K562 (cell line): Measurements from ENCODE around the gene BHLHE40. TPM values are rescaled to one million over a fixed set of nuclear protein-coding genes. Genes with fewer than 3 reads are reported as not detected.

Experiments used
- CC2D1A ChIP-seq: fragments of 450-650 bp; IDR thresholded peaks from 2 replicates; pipeline ENCODE4 v1.6.1; 2017; ENCODE audit warnings: mild to moderate bottlenecking
- CHD2 ChIP-seq: IDR thresholded peaks from 2 replicates; pipeline ENCODE4 v1.6.1; 2011; ENCODE audit warnings: low read depth, low read length
- E2F5 ChIP-seq: sonication (generic); formaldehyde crosslinking; IDR thresholded peaks from 2 replicates; pipeline ENCODE4 v1.8.0; 2022; ENCODE audit warnings: mild to moderate bottlenecking, missing genetic modification reagents
- ERF ChIP-seq: fragments of 450-650 bp; formaldehyde crosslinking; IDR thresholded peaks from 2 replicates; pipeline ENCODE4 v1.4.0; 2020; ENCODE audit warnings: mild to moderate bottlenecking, mixed read lengths
- FOXP4 ChIP-seq: sonication (generic); formaldehyde crosslinking; IDR thresholded peaks from 2 replicates; pipeline ENCODE4 v1.8.0; 2022; ENCODE audit warnings: mild to moderate bottlenecking, missing genetic modification reagents, borderline replicate concordance
- GATA2 ChIP-seq: sonication (generic); formaldehyde crosslinking; IDR thresholded peaks from 2 replicates; pipeline ENCODE4 v1.4.0; 2020; ENCODE audit warnings: mild to moderate bottlenecking, missing genetic modification reagents
- HBP1 ChIP-seq: fragments of 450-650 bp; formaldehyde crosslinking; IDR thresholded peaks from 2 replicates; pipeline ENCODE4 v1.4.0; 2022; ENCODE audit warnings: missing genetic modification characterization
- HEY1 ChIP-seq: fragments of 250-450 bp; sonication (Bioruptor Pico); IDR thresholded peaks from 2 replicates; pipeline ENCODE4 v1.5.0; 2020; ENCODE audit warnings: mild to moderate bottlenecking, moderate library complexity, borderline replicate concordance
- KDM2B ChIP-seq: fragments of 250-450 bp; sonication (Bioruptor Pico); IDR thresholded peaks from 2 replicates; pipeline ENCODE4 v1.8.0; 2021; ENCODE audit warnings: mild to moderate bottlenecking, moderate library complexity
- MCM5 ChIP-seq: fragments of 450-650 bp; IDR thresholded peaks from 2 replicates; pipeline ENCODE4 v1.6.1; 2016; ENCODE audit warnings: low read depth
- NEUROD1 ChIP-seq: fragments of 150-350 bp; IDR thresholded peaks from 2 replicates; pipeline ENCODE4 v1.6.1; 2014; ENCODE audit warnings: borderline replicate concordance, low read length, low read depth; ENCODE audit not compliant: partially characterized antibody
- TAF1 ChIP-seq: IDR thresholded peaks from 2 replicates; pipeline ENCODE4 v1.6.1; 2011; ENCODE audit warnings: mild to moderate bottlenecking, low read length, moderate library complexity; ENCODE audit not compliant: insufficient read depth, control insufficient read depth, severe bottlenecking; ENCODE audit errors: extremely low read depth
- U2AF1 ChIP-seq: fragments of 200-400 bp; formaldehyde crosslinking; optimal IDR thresholded peaks from 2 replicates; pipeline ENCODE3; 2017; ENCODE audit warnings: mild to moderate bottlenecking, low read depth, low read length, moderate library complexity
- ZBTB9 ChIP-seq: fragments of 450-650 bp; formaldehyde crosslinking; IDR thresholded peaks from 2 replicates; pipeline ENCODE4 v1.4.0; 2020; ENCODE audit warnings: mild to moderate bottlenecking, moderate library complexity
- ZSCAN29 ChIP-seq: fragments of 450-650 bp; IDR thresholded peaks from 2 replicates; pipeline ENCODE4 v1.6.1; 2017
- polyA plus RNA-seq, 8 experiments: library from polyadenylated mRNA; depleted of rRNA in 4 of 8; stranded (reverse) in 5 of 8; unstranded in 3 of 8; fragments of >200 nt; fragmentation: Nextera tagmentation in 2 of 8; fragmentation: Illumina TruSeq in 1 of 8; extraction: Ambion mirVana in 2 of 8; extraction: Trizol in 1 of 8; gene quantifications; 2 replicates each; pipeline versions ENCODE4 v1.2.1 to v1.2.3, GENCODE V29; 2011 to 2014; ENCODE audit warnings: inconsistent platforms in 1 of 8, missing spikeins in 1 of 8
- total RNA-seq, 7 experiments: library from RNA; depleted of rRNA in 6 of 7; stranded (reverse); fragments of >200 nt in 6 of 7; fragmentation: Illumina TruSeq in 2 of 7; extraction: Trizol in 2 of 7; gene quantifications; 2 replicates each; pipeline versions ENCODE4 v1.2.1 to v1.2.3, GENCODE V29; 2011 to 2021; ENCODE audit warnings: low replicate concordance in 1 of 7
- TF ChIP-seq, protein P1 (sequence below): fragments of 450-650 bp; IDR thresholded peaks from 2 replicates; pipeline ENCODE4 v1.6.1; 2017; ENCODE audit warnings: antibody characterized with exemption
- TF ChIP-seq, protein P2 (sequence below): fragments of 450-650 bp; IDR thresholded peaks from 2 replicates; pipeline ENCODE4 v1.6.1; 2016; ENCODE audit warnings: missing biosample characterization, missing genetic modification characterization

Gene BHLHE40
- total and polyA plus RNA-seq, 9 of the 15 experiments (the other 6 are each of a cell fraction or from before 2014, with no cell fraction given) = 12.0 to 83.9 (median 31.4) TPM

- TF ChIP-seq, protein P1, sequence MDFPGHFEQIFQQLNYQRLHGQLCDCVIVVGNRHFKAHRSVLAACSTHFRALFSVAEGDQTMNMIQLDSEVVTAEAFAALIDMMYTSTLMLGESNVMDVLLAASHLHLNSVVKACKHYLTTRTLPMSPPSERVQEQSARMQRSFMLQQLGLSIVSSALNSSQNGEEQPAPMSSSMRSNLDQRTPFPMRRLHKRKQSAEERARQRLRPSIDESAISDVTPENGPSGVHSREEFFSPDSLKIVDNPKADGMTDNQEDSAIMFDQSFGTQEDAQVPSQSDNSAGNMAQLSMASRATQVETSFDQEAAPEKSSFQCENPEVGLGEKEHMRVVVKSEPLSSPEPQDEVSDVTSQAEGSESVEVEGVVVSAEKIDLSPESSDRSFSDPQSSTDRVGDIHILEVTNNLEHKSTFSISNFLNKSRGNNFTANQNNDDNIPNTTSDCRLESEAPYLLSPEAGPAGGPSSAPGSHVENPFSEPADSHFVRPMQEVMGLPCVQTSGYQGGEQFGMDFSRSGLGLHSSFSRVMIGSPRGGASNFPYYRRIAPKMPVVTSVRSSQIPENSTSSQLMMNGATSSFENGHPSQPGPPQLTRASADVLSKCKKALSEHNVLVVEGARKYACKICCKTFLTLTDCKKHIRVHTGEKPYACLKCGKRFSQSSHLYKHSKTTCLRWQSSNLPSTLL = peak; percentile 79
- TF ChIP-seq MCM5 (no peak), ERF (CRISPR knock-in tag) (0 out of 2 replicates have a peak, but pooled peaks have one; percentile 85), E2F5 (CRISPR knock-in tag) (peak; percentile 88), ZSCAN29 (no peak; the same call in 1 of the 2 replicates), HEY1 (CRISPR knock-in tag) (0 out of 2 replicates have a peak, but pooled peaks have one; percentile 34), NEUROD1 (peak; percentile 69), TAF1 (peak; percentile 65), KDM2B (0 out of 2 replicates have a peak, but pooled peaks have one; percentile 37), ZBTB9 (CRISPR knock-in tag) (peak; percentile 59), GATA2 (CRISPR knock-in tag) (no peak), CHD2 (peak; percentile 64), CC2D1A (peak; percentile 90), U2AF1 (peak; percentile 94), FOXP4 (CRISPR knock-in tag) (peak; percentile 19; the same call in 1 of the 2 replicates), HBP1 (CRISPR knock-in tag) (no peak)
- TF ChIP-seq, protein P2, sequence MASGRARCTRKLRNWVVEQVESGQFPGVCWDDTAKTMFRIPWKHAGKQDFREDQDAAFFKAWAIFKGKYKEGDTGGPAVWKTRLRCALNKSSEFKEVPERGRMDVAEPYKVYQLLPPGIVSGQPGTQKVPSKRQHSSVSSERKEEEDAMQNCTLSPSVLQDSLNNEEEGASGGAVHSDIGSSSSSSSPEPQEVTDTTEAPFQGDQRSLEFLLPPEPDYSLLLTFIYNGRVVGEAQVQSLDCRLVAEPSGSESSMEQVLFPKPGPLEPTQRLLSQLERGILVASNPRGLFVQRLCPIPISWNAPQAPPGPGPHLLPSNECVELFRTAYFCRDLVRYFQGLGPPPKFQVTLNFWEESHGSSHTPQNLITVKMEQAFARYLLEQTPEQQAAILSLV (tag) = peak; percentile 63; the same call in 1 of the 2 replicates
These were observed 852 bp upstream of the BHLHE40 start (continued) for GRCh38 chr3:4978204-4978965.
